Measurements from ENCODE around the gene VEZF1.

VEZF1 gene, protein sequence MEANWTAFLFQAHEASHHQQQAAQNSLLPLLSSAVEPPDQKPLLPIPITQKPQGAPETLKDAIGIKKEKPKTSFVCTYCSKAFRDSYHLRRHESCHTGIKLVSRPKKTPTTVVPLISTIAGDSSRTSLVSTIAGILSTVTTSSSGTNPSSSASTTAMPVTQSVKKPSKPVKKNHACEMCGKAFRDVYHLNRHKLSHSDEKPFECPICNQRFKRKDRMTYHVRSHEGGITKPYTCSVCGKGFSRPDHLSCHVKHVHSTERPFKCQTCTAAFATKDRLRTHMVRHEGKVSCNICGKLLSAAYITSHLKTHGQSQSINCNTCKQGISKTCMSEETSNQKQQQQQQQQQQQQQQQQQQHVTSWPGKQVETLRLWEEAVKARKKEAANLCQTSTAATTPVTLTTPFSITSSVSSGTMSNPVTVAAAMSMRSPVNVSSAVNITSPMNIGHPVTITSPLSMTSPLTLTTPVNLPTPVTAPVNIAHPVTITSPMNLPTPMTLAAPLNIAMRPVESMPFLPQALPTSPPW

DNA sequence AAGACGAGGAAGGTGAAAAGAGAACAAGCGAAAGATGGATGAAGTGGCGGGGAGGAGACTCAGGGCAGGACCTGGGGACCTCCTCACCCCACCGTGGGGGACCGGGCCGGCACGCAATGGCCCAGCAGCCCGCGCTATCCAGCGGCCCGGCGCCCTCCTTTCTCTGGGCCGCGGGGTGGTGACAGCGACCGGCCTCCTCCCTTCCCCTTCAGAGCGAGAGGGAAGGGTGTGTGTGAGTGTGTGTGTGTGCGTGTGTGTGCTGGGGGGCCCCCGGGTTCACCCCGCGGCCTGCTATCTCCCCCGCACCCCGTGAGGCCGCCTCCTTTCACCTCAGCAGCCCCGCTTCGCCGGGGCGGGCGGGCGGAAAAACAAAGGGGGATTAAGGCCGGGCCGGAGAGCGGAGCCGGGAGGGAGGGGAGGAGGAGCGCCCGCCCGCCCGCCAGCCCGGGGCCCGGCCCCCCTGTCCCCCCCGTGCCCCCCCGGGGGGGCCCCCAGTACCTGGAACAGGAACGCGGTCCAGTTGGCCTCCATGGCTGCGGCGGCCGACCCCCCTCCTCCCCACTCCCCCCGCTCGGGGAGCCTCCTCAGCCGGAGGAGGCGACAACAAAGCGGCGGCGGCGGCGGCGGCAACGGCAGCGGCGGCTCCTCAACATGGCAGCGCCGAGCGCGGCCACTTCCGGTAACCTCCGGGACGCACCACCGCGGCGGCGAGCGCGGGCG, at the start of gene VEZF1:
Gene VEZF1 (minus strand): TSS at position 674 of the 720 bp plus-strand sequence. CDS start 143 bp downstream, at position 531.
- in situ Hi-C loops (cut with MboI; ENCODE audit: low sequenced_read_pairs): loop anchor here (25.0 kb wide), 1 partner anchor 125 kb away; the partner anchor contains the start of gene MRPS23

DNA sequence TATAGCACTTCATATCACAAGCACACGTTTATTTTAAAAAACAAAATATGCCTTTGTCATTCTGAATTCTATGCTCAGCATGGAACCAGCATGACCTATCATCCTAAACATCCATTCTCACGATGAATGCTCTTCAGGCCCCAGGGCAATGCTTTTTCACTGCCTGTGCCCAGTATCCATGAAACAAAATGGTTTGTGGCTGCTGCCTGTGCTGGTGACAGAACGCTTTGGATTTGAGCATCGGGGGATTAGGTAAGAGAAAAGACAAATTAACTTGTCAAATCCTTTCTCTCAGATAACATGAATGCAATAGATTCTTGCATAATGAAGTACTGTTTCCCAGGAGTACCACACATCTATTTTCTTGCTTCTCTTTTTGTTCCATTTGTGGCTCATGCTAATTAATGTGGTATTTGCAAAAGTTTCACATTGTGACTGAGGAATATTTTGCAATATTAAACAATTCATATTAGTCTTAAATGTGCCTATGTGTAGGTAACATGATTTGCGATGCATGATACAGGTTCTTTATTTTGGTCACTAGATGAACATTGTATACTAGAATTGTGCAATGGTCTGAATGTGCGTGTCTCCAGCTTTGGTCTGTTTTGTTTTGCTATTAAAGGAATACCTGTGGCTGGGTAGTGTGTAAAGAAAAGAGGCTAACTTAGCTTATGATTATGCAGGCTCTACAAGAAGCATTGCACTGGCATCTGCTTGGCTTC, 44.8 kb upstream of the VEZF1 start:
- in situ Hi-C loops (cut with MboI; ENCODE audit: low sequenced_read_pairs): no loop called here

DNA sequence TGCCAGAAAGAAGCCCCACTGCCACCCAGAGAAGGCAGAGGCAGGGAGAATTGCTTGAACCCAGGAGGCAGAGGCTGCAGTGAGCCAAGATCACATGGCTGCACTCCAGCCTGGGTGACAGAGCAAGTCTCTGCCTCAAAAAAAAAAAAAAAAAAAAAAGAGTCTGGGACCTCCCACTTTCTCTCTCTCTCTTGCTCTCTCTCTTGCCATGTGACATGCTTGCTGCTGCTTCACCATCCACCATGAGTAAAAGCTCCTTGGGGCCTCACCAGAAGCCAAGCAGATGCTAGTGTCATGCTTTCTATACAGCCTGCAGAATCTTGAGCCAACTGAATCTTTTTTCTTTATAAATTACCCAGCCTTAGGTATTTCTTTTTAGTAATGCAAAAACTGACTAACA, 40.5 kb upstream of the VEZF1 start:
- in situ Hi-C loops (cut with MboI; ENCODE audit: low sequenced_read_pairs): no loop called here

DNA sequence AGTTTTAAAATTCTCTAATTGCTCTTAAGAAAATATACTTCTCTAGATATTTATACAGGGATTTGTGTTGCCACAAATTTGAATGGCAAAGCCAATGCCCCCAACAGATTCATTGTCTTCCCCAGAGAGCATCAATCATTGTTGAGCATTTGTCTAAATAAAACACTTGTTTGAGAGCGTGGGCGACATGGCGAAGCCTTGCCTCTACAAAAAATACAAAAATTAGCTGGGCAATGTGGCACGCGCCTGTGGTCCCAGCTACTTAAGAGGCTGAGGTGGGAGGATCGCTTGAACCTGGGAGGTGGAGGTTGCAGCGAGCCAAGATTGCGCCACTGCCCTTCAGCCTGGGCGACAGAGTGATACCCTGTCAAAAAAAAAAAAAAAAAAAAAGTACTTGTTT, 32.3 kb upstream of the VEZF1 start:
- in situ Hi-C loops (cut with MboI; ENCODE audit: low sequenced_read_pairs): no loop called here

DNA sequence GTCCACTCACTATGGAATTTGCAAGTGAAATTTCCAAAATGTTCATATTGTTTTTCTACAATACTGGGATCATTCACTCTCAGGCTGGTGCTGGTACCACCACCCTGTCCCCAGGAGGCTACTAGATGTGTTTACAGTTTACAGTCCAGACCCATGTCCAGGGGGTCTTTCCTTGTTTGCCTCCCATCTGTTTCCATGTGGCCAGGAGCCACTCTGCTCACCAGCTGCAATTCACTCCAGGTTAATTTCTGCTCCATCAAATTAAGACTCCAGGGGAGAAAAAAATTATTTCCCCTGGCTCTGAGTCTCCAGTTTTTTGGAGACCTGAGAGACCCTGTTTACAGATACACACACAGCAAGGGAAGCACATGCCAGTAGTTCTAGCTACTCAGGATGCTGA, 31.5 kb upstream of the VEZF1 start:
- in situ Hi-C loops (cut with MboI; ENCODE audit: low sequenced_read_pairs): no loop called here

DNA sequence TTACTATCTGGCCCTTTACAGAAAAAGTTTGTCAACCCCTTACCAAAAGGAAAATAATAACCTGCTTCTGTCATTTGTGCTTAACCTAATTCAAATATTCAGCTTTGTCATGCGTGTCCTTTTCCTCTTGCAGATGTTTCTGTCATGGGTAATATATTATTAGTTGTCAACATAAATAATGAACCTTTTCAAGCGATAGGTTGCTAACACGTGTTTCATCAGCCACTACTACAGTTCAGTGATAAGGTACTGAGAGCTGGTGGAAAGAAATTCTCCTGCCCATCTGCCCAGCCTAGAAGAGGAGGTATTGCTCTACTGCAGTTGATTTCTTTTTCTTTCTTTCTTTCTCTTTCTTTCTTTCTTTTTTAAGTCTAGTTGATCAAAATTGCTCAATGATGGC, 31.0 kb upstream of the VEZF1 start:
- in situ Hi-C loops (cut with MboI; ENCODE audit: low sequenced_read_pairs): no loop called here

DNA sequence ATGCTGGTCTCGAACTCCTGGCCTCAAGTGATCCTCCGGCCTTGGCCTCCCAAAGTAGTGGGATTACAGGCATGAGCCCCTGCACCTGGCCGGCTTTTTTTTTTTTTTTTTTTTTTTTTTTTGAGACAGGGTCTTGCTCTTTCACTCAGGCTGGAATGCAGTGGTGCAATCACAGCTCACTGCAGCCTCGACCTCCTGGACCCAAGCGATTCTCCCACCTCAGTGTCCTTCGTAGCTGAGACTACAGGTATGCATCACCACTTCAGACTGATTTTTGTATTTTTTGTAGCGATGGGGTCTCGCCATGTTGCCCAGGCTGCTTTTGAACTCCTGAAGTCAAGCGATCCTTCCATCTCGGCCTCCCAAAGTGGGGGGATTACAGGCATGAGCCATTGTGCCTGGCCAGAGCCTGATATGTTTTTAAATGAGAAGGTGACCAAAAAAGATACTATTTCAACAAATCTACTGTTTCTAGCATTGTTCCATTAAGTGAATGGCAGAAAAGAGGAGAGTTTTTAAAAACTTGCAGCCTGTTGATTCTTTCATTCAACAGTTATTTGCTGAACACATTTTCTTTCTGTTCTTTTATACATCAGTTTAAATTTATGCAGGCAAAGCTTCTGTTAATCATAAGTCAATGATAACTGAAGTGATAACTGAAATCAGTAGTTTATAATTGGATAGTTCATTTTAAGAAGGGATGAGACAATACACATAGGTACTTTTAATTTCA, 22.2 kb upstream of the VEZF1 start:
- in situ Hi-C loops (cut with MboI; ENCODE audit: low sequenced_read_pairs): no loop called here

DNA sequence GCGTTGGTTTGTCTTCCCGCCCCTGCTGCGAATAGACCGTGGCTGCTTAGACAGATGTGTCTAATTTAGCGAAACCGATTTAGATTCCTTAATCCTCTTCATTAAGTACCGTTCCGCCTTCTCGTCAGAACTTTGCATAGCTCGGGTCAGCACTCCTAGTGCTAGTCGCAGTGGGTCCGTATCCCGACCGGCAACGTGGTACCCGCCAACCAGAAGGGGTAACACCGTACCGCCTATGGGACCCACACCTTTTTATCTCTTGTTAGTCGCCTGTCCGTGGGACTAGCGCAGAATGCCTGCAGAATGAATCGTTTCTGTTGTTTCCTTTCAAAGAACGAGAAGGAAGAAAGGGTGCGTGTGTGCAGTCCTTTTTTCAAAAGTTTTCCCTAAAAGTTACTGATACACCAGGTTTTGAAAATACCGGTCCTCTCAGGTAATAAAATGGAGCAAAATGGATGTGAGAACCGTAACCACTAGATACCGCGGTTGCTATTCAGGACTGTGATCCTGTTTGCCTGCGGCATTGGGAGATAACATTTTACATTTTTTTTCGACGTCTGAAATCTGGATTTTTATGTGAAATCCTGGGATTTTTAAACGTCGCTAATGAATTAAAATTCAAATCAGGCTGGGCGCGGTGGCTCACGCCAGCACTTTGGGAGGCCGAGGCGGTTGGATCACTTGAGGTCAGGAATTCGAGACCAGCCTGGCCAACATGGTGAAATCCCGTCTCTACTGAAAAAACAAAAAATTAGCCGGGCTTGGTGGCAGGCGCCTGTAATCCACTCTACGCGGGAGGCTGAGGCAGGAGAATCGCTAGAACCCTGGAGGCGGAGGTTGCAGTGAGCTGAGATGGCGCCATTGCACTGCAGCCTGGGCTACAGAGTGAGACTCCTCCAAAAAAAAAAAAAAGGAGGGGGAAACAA, 20.0 kb upstream of the VEZF1 start:
- in situ Hi-C loops (cut with MboI; ENCODE audit: low sequenced_read_pairs): no loop called here

DNA sequence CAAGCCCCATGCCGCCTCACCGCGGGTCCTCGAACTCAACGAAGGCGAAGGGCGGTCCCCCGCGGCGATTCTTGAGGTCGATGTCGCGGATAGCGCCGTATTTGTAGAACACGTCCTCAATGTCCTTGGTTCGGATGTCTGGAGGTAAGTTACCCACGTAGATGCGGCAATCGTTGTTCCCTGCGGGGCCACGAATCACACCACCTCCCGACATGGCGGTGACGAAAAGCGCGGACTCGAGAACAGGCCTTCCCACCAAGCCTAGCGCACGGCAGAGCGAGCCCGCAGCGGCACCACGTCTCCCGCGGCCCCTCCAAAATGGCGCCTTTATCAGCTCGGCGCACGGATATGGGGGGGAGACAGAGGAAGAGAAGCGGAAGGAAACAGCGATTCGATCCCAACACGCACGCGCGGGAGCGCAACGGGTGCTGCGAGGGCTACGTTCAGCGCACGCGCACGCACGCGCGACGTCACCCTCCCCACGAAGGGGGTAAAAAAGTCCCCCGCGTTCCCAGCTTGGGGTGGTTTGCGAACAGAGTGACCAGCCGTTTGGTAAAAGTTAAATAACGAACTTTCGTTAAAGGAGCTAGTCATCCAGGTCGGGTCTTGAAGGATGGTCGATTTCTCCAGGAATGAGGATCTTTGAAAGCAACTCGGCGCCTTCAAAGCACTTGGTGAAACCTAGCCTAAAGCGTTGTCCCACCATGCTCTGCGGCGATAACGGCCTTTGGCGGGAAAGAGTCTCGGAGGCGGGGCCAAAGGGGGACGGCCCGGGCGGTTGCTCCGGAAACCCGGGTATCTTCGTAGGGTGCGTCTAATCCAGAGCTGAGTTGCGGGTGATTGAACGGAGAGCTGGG, 19.1 kb upstream of the VEZF1 start, which contains the start of gene SRSF1:
Gene SRSF1 (minus strand): TSS at position 323 of the 857 bp plus-strand sequence. CDS start 109 bp downstream, at position 214.
- in situ Hi-C loops (cut with MboI; ENCODE audit: low sequenced_read_pairs): no loop called here

DNA sequence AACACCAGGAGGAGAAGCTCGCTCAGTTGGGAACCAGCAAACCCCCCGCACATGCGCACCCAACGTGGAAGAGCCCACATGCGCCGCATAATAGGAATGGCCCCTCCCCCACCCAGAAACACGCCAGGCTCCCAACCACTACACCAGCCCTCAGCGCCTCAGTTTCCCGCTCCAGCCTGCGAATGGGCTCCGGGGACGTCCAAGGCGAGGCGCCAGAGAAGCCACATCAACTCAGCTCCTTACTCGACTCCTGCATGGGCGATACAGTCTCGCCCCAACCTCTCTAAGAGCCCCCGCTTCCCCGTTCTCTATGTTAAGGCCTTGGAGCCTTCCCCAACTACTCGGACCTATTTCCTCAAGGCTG, 18.5 kb upstream of the VEZF1 start:
- in situ Hi-C loops (cut with MboI; ENCODE audit: low sequenced_read_pairs): no loop called here

DNA sequence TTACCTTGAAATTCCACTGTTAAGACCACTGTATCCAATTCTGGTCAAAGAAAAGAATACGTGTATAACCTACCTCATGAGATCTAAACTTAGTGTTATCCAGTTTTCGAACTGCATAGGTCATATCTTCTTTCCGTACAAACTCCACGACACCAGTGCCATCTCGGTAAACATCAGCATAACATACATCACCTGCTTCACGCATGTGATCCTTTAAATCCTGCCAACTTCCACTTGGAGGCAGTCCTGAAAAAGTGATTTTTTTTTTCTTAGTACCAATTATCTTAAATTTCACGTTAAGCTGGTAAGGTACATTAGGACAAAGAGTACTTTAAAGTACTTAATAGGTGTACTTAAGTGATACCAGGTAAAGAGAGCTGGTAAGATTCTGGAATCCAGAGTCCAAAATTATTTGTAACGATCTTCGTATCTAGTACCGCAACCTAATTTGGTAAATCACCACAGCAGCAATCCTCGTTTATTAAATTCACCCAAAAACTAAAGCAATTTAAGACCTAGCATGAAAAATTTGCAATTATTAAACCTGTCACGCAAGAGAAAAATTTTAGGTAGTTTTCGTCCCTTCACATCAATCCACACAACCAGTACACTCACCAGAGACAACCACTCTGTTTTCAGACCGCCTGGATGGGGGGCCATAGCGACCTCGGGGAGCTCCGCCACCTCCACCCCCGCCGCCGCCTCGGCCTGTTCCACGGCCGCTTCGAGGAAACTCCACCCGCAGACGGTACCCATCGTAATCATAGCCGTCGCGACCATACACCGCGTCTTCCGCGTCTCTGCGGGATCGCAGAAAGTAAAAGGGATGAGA, 17.9 kb upstream of the VEZF1 start:
- in situ Hi-C loops (cut with MboI; ENCODE audit: low sequenced_read_pairs): no loop called here

DNA sequence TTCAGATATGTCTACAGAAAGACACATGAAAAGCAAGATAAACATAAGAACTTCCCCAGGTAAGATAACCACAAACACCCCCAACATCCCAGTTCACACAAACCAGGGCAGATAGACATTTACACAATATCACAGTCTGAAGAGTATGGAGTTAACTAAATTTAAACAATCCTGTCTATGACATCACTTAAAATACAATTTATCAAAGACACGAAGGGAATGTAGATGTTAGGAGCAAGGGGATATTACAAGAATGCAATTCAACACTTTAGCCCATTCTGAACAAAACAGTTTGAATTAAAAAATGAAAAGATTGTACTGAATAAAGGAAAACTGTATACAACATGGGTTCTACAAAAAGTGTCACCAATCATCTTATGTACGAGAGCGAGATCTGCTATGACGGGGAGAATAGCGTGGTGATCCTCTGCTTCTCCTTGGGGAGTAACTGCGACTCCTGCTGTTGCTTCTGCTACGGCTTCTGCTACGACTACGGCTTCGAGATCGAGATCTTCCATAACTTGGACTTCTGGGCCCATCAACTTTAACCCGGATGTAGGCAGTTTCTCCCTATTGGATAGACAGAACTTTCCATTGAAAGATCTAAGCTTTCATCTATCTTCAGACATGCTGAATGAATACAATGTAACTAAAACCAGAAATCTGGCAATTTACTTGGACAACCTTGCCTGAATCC, 17.1 kb upstream of the VEZF1 start:
- in situ Hi-C loops (cut with MboI; ENCODE audit: low sequenced_read_pairs): no loop called here

DNA sequence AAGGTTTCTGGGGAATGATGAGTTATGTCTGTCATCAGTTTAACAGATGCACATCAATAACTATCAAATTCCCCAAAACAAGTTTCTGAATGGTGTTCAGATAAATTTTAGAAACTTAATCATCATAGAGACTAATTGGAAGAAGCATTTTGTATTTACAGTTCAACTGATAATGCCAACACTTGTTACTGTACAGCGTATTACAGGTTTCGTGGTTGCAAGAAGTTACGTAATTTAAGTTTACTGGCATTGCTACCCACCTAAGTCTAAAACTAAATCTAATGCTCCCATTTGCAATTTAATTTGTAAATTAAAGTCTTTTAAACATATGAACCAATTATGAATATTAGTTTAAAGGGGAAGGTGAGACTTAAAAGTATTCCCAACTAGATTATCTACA, 16.0 kb upstream of the VEZF1 start:
- in situ Hi-C loops (cut with MboI; ENCODE audit: low sequenced_read_pairs): no loop called here

DNA sequence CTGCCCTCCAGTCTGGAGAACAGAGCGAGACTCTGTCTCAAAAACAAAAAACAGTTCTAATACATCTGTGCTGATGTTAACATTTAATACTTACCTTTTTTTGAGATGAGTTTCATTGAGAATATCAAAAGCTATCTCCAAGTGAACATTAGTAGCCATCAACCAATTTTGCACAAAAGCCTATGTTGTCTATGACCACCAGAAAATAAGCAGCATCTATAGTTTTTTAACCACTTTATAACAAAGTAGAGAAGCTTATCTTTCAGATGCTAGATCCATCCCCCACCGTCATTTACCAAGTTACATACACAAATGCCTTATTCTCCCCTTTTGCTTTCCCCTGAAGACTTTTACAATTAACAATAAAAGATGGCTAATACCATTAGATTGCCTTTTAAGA, 14.9 kb upstream of the VEZF1 start:
- in situ Hi-C loops (cut with MboI; ENCODE audit: low sequenced_read_pairs): no loop called here

DNA sequence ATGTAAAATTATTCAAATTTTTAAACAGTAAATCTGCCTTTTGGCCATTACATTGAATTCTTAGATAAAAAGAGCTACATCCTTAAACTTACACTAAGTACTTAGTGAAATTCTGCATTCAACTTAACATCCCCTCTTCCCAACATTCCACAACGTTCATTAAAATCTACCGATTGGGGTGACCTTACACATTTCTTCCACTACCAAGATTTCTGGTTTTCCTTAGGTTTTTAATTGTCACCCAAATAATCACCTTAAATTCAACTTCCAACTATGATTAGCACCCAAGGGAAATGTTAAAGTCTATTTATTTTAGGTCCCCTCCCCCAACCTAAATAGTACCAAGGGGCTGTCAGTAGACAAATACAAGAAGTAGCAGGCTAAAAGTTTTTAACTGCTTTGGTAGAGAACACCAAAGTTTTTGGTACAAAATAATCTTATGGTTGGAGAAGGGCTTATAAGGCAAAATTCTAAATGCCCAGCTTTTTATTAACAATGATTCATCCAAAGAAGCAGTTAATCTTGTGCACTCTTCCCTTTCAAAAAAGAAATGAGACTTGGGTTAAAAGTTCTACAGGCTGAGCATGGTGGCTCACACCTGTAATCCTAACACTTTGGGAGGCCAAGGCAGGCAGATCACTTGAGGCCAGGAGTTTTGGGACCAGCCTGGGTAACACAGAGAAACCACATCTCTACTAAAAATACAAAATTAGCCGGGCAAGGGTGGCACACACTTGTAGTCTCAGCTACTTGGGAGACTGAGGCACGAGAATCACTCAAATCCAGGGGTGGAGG, 14.3 kb upstream of the VEZF1 start:
- in situ Hi-C loops (cut with MboI; ENCODE audit: low sequenced_read_pairs): no loop called here

DNA sequence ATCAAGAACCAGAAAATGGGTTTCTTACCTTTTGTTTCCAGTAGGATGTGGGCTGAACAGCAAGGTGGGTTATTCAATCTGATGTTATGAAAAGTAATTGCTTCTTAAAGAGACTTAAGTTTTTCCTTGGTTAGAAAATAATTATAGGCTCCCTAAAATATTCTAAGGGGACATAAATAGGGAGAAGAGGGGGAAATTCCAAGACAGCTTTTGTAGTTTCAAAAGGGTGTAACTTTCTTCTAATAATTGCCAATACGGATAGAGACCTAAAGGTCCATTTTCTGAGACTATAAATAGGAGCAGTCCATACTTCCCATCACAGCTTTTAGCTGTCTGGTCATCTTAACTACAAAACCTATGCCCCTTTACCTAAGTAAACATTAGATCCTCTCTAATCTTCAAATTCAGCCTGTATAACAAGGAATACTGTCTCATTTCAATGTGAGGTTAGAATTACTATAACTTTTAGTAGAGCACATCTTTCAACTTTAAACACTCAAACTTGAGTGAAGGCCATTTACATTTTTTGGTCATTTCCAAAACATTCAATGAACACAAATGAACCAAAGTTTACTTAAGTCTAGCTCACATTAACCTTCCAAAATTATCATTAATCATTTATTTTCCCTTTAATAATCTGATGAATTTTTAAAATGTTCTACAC, 13.5 kb upstream of the VEZF1 start:
- in situ Hi-C loops (cut with MboI; ENCODE audit: low sequenced_read_pairs): no loop called here

Data from hTERT RPE-1 (cell line).